GM21723 (cell line): ENCODE data around the gene IQSEC1.

Experiments
- ATAC-seq: cut with Tn5 transposase; IDR thresholded peaks from one replicate; pipeline ENCODE4 v1.9.1; 2021; ENCODE audit warnings: mild to moderate bottlenecking, moderate library complexity; ENCODE audit not compliant: unreplicated experiment

Gene IQSEC1

GRCh38 chr3:13034861-13035260 is 38.4 kb downstream of the IQSEC1 start:
- no peak for ATAC-seq

- ATAC-seq = no peak
These were observed 39.0 kb downstream of the IQSEC1 start for GRCh38 chr3:13034109-13034800.

GRCh38 chr3:13032206-13032605 is 41.0 kb downstream of the IQSEC1 start:
- ATAC-seq = no peak

GRCh38 chr3:13031621-13032020 is 41.6 kb downstream of the IQSEC1 start:
- no peak for ATAC-seq

GRCh38 chr3:13030684-13031083 is 42.5 kb downstream of the IQSEC1 start:
- ATAC-seq = no peak

GRCh38 chr3:13028010-13028821 is 45.0 kb downstream of the IQSEC1 start:
- ATAC-seq = no peak

GRCh38 chr3:13027154-13027553 is 46.1 kb downstream of the IQSEC1 start:
- ATAC-seq = no peak

- ATAC-seq = no peak
These were observed 46.7 kb downstream of the IQSEC1 start for GRCh38 chr3:13026534-13026933.

- no peak for ATAC-seq
These were observed 47.3 kb downstream of the IQSEC1 start for GRCh38 chr3:13025778-13026518.

GRCh38 chr3:13025090-13025489 is 48.1 kb downstream of the IQSEC1 start:
- no peak for ATAC-seq

- no peak for ATAC-seq
These were observed 48.5 kb downstream of the IQSEC1 start for GRCh38 chr3:13024765-13025065.

GRCh38 chr3:13023971-13024764 is 49.1 kb downstream of the IQSEC1 start:
- ATAC-seq = no peak

GRCh38 chr3:13023235-13023970 is 49.8 kb downstream of the IQSEC1 start:
- no peak for ATAC-seq

GRCh38 chr3:13022348-13023234 is 50.6 kb downstream of the IQSEC1 start:
- peak; percentile 53 for ATAC-seq

- peak; percentile 18 for ATAC-seq
These were observed 51.8 kb downstream of the IQSEC1 start for GRCh38 chr3:13021141-13022114.

- no peak for ATAC-seq
These were observed 53.0 kb downstream of the IQSEC1 start for GRCh38 chr3:13020159-13020750.

GRCh38 chr3:13019243-13020095 is 53.8 kb downstream of the IQSEC1 start:
- ATAC-seq = no peak
